ENCODE measurements around the gene MYMK. TPM values are rescaled to one million over a fixed set of nuclear protein-coding genes. Genes with fewer than 3 reads are reported as not detected.

MYMK gene
- total and polyA plus RNA-seq, 2 experiments from 2014 or later, result not detected

DNA sequence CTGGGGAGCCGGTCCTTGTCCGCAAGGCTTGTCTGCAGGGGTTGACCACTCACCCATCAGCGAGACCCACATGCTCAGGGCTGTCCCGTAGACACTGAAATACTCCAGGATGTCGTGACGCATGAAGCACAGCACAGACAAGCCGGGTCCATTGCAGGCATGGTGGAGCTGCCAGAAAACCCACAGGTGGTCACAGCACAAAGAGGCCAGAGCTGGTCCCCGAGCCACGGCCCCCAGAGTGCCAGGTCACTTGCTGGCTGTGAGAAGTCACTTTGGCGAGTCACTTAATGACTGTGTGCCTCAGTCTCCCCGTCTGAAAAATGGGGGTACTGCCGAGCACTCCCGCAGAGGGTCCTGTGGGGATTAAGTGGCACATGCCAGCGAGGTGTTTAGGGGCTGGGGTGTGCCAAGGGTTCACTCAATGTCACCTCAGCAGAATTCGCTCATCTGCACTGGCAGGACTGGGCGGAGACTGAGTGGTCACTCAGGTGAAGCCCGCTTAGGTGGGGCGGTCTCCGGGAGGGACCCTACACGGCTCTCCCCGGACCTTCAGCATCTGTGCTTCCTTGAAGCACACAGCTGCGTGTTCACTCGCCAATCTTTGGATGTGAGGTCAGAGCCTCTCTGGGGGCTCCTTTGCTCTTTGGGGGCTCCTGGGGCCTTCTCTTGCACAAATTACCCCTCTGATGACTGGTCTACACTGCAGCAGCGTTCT lies 4.5 kb downstream of the MYMK start:
- Histone ChIP-seq H4K20me1 (replicated peaks; ENCODE audit: insufficient read depth) (no peaks in the 10 kb centered on the region), H3K4me3 (no peak overlapping the region), H3K9me2 (ENCODE audit: insufficient read depth) (no peaks in the 10 kb centered on the region), H2AFZ (no peak overlapping the region), H3K79me2 (replicated peaks; ENCODE audit: insufficient read depth) (no peaks in the 10 kb centered on the region), H3K4me1 (ENCODE audit: insufficient read depth) (no peaks in the 10 kb centered on the region), H3K27me3 (ENCODE audit: insufficient read depth) (no peaks in the 10 kb centered on the region), H3K36me3 (ENCODE audit: insufficient read depth) (no peaks in the 10 kb centered on the region), H3F3A (replicated peaks; ENCODE audit: low read depth) (no peaks in the 10 kb centered on the region), H3K27ac (ENCODE audit: low read depth) (no peak overlapping the region), H3K4me2 (no peak overlapping the region)
- Mint-ChIP-seq H3K27ac (no peak overlapping the region), H3K27me3 (ENCODE audit: insufficient read depth, low read depth, poor library complexity) (peaks cover 8% of the 10 kb centered on the region), H3K9me3 (no peaks in the 10 kb centered on the region; the same call in 2 of the 3 replicates), H3K4me3 (no peak overlapping the region), H3K4me1 (peaks cover 8% of the 10 kb centered on the region; the same call in 2 of the 3 replicates), H3K36me3 (ENCODE audit: low read depth) (no peaks in the 10 kb centered on the region; the same call in 2 of the 3 replicates)
- TF ChIP-seq, protein P1, sequence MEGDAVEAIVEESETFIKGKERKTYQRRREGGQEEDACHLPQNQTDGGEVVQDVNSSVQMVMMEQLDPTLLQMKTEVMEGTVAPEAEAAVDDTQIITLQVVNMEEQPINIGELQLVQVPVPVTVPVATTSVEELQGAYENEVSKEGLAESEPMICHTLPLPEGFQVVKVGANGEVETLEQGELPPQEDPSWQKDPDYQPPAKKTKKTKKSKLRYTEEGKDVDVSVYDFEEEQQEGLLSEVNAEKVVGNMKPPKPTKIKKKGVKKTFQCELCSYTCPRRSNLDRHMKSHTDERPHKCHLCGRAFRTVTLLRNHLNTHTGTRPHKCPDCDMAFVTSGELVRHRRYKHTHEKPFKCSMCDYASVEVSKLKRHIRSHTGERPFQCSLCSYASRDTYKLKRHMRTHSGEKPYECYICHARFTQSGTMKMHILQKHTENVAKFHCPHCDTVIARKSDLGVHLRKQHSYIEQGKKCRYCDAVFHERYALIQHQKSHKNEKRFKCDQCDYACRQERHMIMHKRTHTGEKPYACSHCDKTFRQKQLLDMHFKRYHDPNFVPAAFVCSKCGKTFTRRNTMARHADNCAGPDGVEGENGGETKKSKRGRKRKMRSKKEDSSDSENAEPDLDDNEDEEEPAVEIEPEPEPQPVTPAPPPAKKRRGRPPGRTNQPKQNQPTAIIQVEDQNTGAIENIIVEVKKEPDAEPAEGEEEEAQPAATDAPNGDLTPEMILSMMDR (conservative IDR thresholded peaks at IDR 0.05; ENCODE audit: low read depth in 2 of 2), result no peak
- TF ChIP-seq STAT1 (IDR thresholded peaks at IDR 0.05; ENCODE audit: unreplicated experiment) (no peak), ZNF331 (CRISPR knock-in tag; IDR thresholded peaks at IDR 0.05; ENCODE audit: low read depth) (no peak), EZH2phosphoT487 (IDR thresholded peaks at IDR 0.05; ENCODE audit: unreplicated experiment) (no peak), EZH2 (IDR thresholded peaks at IDR 0.05; ENCODE audit: low read depth, unreplicated experiment) (no peak), ZNF114 (CRISPR knock-in tag; IDR thresholded peaks at IDR 0.05) (no peak), NANOG (IDR thresholded peaks at IDR 0.05; ENCODE audit: borderline replicate concordance) (no peak), JUNB (IDR thresholded peaks at IDR 0.05; ENCODE audit: unreplicated experiment) (no peak), POLR2AphosphoS5 (IDR thresholded peaks at IDR 0.05; ENCODE audit: low read depth) (no peak), CREB1 (CRISPR knock-in tag; IDR thresholded peaks at IDR 0.05; ENCODE audit: low read depth) (no peak)
- TF ChIP-seq, protein P2, sequence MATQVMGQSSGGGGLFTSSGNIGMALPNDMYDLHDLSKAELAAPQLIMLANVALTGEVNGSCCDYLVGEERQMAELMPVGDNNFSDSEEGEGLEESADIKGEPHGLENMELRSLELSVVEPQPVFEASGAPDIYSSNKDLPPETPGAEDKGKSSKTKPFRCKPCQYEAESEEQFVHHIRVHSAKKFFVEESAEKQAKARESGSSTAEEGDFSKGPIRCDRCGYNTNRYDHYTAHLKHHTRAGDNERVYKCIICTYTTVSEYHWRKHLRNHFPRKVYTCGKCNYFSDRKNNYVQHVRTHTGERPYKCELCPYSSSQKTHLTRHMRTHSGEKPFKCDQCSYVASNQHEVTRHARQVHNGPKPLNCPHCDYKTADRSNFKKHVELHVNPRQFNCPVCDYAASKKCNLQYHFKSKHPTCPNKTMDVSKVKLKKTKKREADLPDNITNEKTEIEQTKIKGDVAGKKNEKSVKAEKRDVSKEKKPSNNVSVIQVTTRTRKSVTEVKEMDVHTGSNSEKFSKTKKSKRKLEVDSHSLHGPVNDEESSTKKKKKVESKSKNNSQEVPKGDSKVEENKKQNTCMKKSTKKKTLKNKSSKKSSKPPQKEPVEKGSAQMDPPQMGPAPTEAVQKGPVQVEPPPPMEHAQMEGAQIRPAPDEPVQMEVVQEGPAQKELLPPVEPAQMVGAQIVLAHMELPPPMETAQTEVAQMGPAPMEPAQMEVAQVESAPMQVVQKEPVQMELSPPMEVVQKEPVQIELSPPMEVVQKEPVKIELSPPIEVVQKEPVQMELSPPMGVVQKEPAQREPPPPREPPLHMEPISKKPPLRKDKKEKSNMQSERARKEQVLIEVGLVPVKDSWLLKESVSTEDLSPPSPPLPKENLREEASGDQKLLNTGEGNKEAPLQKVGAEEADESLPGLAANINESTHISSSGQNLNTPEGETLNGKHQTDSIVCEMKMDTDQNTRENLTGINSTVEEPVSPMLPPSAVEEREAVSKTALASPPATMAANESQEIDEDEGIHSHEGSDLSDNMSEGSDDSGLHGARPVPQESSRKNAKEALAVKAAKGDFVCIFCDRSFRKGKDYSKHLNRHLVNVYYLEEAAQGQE (IDR thresholded peaks at IDR 0.05; ENCODE audit: unreplicated experiment), result no peak
- TF ChIP-seq, protein P3, sequence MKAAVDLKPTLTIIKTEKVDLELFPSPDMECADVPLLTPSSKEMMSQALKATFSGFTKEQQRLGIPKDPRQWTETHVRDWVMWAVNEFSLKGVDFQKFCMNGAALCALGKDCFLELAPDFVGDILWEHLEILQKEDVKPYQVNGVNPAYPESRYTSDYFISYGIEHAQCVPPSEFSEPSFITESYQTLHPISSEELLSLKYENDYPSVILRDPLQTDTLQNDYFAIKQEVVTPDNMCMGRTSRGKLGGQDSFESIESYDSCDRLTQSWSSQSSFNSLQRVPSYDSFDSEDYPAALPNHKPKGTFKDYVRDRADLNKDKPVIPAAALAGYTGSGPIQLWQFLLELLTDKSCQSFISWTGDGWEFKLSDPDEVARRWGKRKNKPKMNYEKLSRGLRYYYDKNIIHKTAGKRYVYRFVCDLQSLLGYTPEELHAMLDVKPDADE (IDR thresholded peaks at IDR 0.05), result no peak
- TF ChIP-seq, protein P4, sequence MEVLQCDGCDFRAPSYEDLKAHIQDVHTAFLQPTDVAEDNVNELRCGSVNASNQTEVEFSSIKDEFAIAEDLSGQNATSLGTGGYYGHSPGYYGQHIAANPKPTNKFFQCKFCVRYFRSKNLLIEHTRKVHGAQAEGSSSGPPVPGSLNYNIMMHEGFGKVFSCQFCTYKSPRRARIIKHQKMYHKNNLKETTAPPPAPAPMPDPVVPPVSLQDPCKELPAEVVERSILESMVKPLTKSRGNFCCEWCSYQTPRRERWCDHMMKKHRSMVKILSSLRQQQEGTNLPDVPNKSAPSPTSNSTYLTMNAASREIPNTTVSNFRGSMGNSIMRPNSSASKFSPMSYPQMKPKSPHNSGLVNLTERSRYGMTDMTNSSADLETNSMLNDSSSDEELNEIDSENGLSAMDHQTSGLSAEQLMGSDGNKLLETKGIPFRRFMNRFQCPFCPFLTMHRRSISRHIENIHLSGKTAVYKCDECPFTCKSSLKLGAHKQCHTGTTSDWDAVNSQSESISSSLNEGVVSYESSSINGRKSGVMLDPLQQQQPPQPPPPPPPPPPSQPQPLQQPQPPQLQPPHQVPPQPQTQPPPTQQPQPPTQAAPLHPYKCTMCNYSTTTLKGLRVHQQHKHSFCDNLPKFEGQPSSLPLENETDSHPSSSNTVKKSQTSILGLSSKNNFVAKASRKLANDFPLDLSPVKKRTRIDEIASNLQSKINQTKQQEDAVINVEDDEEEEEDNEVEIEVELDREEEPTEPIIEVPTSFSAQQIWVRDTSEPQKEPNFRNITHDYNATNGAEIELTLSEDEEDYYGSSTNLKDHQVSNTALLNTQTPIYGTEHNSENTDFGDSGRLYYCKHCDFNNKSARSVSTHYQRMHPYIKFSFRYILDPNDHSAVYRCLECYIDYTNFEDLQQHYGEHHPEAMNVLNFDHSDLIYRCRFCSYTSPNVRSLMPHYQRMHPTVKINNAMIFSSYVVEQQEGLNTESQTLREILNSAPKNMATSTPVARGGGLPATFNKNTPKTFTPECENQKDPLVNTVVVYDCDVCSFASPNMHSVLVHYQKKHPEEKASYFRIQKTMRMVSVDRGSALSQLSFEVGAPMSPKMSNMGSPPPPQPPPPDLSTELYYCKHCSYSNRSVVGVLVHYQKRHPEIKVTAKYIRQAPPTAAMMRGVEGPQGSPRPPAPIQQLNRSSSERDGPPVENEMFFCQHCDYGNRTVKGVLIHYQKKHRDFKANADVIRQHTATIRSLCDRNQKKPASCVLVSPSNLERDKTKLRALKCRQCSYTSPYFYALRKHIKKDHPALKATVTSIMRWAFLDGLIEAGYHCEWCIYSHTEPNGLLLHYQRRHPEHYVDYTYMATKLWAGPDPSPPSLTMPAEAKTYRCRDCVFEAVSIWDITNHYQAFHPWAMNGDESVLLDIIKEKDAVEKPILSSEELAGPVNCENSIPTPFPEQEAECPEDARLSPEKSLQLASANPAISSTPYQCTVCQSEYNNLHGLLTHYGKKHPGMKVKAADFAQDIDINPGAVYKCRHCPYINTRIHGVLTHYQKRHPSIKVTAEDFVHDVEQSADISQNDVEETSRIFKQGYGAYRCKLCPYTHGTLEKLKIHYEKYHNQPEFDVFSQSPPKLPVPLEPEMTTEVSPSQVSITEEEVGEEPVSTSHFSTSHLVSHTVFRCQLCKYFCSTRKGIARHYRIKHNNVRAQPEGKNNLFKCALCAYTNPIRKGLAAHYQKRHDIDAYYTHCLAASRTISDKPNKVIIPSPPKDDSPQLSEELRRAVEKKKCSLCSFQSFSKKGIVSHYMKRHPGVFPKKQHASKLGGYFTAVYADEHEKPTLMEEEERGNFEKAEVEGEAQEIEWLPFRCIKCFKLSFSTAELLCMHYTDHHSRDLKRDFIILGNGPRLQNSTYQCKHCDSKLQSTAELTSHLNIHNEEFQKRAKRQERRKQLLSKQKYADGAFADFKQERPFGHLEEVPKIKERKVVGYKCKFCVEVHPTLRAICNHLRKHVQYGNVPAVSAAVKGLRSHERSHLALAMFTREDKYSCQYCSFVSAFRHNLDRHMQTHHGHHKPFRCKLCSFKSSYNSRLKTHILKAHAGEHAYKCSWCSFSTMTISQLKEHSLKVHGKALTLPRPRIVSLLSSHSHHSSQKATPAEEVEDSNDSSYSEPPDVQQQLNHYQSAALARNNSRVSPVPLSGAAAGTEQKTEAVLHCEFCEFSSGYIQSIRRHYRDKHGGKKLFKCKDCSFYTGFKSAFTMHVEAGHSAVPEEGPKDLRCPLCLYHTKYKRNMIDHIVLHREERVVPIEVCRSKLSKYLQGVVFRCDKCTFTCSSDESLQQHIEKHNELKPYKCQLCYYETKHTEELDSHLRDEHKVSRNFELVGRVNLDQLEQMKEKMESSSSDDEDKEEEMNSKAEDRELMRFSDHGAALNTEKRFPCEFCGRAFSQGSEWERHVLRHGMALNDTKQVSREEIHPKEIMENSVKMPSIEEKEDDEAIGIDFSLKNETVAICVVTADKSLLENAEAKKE (CRISPR knock-in tag; IDR thresholded peaks at IDR 0.05), result no peak
- ATAC-seq (no peak), DNase-seq (ENCODE audit: low spot score) (no peak)

All from GM23338 (cell line).